Epithelial cell of proximal tubule (primary cell): ENCODE measurements around the gene SOD3. TPM values are rescaled to one million over a fixed set of nuclear protein-coding genes. Genes with fewer than 3 reads are reported as not detected.

Source experiments
- DNase-seq: peaks from one replicate; pipeline ENCODE4 v3.0.0-alpha.2; 2011; ENCODE audit warnings: low read depth
- H3K4me3 ChIP-seq: 2 replicates; pipeline ENCODE4 v1.5.1; 2011; ENCODE audit warnings: low read depth, mild to moderate bottlenecking, low read length
- total RNA-seq: library from RNA; depleted of rRNA; stranded (reverse); fragments of >200 nt; gene quantifications from 2 replicates; pipeline ENCODE4 v1.2.3, GENCODE V29; 2015
- TF ChIP-seq, protein P1 (sequence below): conservative IDR thresholded peaks from 2 replicates; pipeline ENCODE4 v1.5.1; 2012; ENCODE audit warnings: low read depth, mild to moderate bottlenecking, low read length

Gene SOD3
- total RNA-seq, 1 donor from 2014 or later: 0.63 TPM

DNA sequence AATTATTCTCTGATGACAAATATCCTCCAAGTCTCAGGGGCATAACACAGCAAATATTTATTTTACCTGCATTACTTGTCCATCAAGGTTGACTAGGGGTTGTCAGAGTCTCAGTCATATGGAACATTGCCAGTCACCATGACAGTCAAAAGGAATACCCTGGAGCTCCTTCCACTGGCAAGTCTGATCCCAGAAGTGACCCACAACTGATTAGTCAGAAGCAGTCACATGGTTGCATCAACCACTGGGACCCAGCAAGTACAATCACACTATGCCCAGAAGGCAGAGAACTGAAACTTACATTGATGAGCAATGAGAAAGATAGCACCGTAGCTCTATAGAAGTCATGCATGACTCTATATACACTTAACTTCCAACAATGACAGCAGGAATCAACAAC lies 41.9 kb upstream of the SOD3 start:
- TF ChIP-seq, protein P1, sequence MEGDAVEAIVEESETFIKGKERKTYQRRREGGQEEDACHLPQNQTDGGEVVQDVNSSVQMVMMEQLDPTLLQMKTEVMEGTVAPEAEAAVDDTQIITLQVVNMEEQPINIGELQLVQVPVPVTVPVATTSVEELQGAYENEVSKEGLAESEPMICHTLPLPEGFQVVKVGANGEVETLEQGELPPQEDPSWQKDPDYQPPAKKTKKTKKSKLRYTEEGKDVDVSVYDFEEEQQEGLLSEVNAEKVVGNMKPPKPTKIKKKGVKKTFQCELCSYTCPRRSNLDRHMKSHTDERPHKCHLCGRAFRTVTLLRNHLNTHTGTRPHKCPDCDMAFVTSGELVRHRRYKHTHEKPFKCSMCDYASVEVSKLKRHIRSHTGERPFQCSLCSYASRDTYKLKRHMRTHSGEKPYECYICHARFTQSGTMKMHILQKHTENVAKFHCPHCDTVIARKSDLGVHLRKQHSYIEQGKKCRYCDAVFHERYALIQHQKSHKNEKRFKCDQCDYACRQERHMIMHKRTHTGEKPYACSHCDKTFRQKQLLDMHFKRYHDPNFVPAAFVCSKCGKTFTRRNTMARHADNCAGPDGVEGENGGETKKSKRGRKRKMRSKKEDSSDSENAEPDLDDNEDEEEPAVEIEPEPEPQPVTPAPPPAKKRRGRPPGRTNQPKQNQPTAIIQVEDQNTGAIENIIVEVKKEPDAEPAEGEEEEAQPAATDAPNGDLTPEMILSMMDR: no peak
- no peak overlapping the region for H3K4me3 ChIP-seq
- peak; percentile 76 for DNase-seq

DNA sequence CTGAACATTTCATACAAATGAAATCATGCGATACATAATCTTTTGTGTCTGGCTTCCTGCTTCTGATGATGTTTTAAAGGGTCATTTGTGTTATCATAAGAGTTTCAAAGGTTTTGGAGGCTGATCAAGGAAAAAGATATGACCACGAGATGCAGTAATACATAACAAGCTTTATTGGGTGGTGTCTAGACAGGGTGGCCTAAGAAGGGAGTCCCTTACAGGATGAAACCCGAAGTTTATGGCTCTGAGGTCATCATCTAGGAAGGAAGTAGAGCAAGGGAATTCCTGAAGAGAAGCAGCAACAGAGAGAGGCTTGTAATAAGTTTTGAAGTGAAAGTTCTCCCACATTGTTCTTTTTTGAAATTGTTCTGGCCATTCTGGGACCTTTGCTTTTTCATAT lies 40.8 kb upstream of the SOD3 start:
- TF ChIP-seq, protein P1: no peak
- H3K4me3 ChIP-seq: no peak overlapping the region
- DNase-seq: no peak

DNA sequence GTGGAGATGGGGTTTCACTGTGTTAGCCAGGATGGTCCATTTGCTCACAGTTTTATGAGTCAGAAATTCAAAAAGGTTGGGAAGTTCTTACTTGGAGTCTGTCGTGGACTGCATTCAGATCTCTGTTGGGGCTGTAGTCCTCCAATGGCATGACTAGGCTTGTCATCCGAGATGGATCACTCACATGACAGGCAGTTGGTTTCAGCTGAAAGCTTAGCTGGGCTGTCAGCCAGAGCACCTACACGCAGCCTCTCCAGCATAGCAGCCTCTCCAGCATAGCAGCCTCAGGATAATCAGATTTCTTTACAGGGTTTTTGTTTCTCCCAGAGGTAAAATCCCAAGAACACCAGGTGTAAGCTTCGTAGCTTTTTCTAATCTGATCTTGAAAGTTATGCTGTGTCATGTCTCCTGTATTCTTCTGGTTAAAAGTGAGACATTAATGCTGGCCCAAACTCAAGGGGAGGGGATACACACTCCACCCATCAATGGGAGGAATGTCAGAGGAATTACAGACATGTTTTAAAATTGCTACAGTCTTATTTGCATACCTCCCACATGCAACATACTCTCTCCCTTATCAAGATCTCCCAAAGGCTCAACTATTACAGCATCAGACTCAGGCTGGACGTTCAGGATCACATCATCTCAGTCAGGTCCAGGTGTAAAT lies 31.6 kb upstream of the SOD3 start:
- H3K4me3 ChIP-seq: no peak overlapping the region
- peak; percentile 86 for DNase-seq
- TF ChIP-seq, protein P1: no peak

DNA sequence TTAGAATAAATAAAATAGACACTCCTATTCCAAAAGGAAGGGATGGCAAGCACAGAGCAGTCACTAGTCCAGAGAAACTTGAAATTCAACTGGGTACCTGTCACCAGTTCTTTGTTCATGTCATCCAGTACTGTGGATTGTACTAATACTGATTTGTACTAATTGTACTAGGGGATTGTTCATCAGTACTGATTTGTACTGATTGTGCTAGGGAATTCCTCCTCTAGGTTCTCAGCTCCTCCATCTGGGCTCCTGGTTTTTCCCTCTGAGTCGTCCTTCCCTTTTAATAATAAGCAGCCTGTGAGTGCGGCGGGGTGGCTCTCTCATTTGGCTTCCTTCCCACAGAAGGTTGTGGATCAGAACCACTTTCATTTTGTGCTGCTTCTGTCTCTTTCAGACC lies 31.0 kb upstream of the SOD3 start:
- H3K4me3 ChIP-seq: no peak overlapping the region
- no peak for DNase-seq

DNA sequence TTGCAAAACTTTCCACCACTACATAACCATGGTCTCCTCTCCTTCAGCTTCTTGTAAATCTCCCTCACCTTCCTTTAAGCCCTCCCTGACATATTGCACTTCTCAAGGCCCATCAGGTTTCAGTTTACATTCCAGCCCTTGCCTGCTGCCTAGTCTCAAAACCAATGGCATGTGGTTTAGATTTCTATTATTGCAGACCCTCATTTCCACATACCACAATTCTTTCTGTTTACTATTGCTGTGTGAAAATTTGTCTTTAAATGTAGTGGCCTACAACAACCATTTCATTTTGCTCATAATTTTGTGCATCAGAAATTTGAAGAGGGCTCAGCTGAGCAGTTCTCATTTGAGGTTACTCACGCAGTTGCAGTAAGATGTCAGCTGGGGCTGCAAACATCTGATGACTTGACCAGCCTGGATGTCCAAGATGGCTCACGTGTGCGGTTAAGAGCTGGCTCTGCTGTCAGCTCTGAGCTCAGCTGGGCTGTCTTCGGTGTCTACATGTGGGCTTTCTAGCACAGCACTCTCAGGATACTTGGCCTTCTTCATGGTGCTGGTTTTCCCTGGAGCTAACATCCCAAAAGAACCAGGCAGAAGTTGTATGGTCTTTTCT lies 29.9 kb upstream of the SOD3 start:
- H3K4me3 ChIP-seq: no peak overlapping the region
- DNase-seq: no peak
- TF ChIP-seq, protein P1: no peak

More for the DNA sequence above, 31.0 kb upstream of the SOD3 start:
- TF ChIP-seq, protein P1: no peak

DNA sequence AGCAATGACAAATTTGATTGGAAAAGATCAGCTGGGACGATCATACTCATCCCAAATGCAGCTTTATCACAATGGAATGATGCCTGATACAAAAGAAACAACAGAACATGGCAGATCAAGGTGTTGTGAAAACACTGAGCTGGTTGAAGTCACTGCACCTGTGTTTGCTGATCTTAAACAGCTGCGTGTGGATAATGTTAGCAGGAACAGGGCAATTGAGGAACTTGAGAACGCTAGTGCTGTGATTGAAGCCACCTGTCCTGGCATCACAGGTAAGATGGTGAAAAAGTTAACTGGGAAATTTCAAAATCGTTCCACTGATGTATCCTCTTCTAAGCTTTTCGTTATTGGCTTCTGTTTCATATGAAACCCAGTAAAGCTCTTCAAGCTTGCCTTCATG lies 27.4 kb upstream of the SOD3 start:
- TF ChIP-seq, protein P1: no peak
- DNase-seq: no peak
- H3K4me3 ChIP-seq: no peak overlapping the region

DNA sequence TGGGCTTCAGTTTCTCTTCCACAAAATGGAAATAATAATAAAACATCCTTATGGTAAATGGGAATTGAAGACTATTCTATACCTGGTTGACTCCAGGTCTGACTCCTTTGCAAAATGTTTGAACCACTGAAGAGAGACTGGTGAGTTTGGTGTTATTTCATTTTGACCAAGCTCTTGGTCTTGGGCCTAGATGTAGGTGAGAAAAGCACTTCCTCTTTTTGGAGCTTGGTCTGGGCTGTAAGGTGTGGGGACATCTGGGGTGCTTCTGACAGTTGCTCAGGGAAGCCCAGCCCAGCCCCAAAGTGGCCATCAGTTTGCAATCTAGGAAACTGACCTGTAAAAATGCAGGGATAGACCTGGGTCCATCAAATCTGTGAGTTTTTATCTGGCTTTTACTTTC lies 26.8 kb upstream of the SOD3 start:
- no peak for DNase-seq
- H3K4me3 ChIP-seq: no peak overlapping the region
- TF ChIP-seq, protein P1: no peak
